Endothelial cell of umbilical vein (primary cell): ENCODE data around the gene CTSD. TPM values are rescaled to one million over a fixed set of nuclear protein-coding genes. Genes with fewer than 3 reads are reported as not detected.
"Not testable (repeated sequence)": the region's sequence is repeated elsewhere in the genome, so short reads cannot be mapped to it uniquely, and the experiment has no call there.

ENCODE experiments used
- BruUV-seq: library from RNA; stranded (reverse); fragments of 400-500 nt; replicated peaks from 2 replicates; lab custom pipeline; 2021; lab: Mats Ljungman, UMichigan
- CTCF ChIA-PET: fragments of 300-600, 350-600 bp; sonication (Branson Sonifier 250); formaldehyde crosslinking; loops from one replicate; lab custom pipeline; 2021; ENCODE audit warnings: antibody characterized with exemption, inconsistent platforms; lab: Charles Lee
- POLR2A ChIA-PET: fragments of 300-600, 350-600 bp; sonication (Branson Sonifier 250); formaldehyde crosslinking; loops from one replicate; lab custom pipeline; 2021; ENCODE audit warnings: antibody characterized with exemption, inconsistent platforms; lab: Charles Lee
- DNase-seq: peaks from one replicate; pipeline ENCODE4 v3.0.0-alpha.2; 2011; ENCODE audit warnings: low read depth, low spot score
- FAIRE-seq: peaks from 2 replicates; lab custom pipeline; 2011; peaks lifted over from hg19 to GRCh38; lab: Jason Lieb, UNC
- H2AFZ ChIP-seq: 2 replicates; pipeline ENCODE4 v1.6.0; 2012; ENCODE audit warnings: low read depth, low read length, control low read depth, inconsistent platforms
- H3K27ac ChIP-seq: 2 replicates; pipeline ENCODE4 v1.5.1; 2011; ENCODE audit warnings: low read depth, mild to moderate bottlenecking, control low read depth, low read length, moderate library complexity; ENCODE audit not compliant: insufficient read depth
- H3K27me3 ChIP-seq, 2 experiments: 2 replicates each; pipeline versions ENCODE4 v1.6.0 to v1.6.1; 2011; ENCODE audit warnings: low read length in 2 of 2, mixed read lengths in 1 of 2; ENCODE audit not compliant: control insufficient read depth in 2 of 2, insufficient read depth in 2 of 2
- H3K36me3 ChIP-seq, 2 experiments: 2 replicates in 1 of 2; 3 replicates in 1 of 2; pipeline ENCODE4 v1.5.1; 2011; ENCODE audit warnings: low read length in 2 of 2, mild to moderate bottlenecking in 1 of 2, moderate library complexity in 1 of 2; ENCODE audit not compliant: control insufficient read depth in 2 of 2, insufficient read depth in 2 of 2; ENCODE audit errors: extremely low read depth in 1 of 2
- H3K4me1 ChIP-seq: 3 replicates; pipeline ENCODE4 v1.5.1; 2011; ENCODE audit warnings: mild to moderate bottlenecking, low read length; ENCODE audit not compliant: control insufficient read depth, insufficient read depth; ENCODE audit errors: extremely low read depth
- H3K4me2 ChIP-seq: 2 replicates; pipeline ENCODE4 v1.6.1; 2011; ENCODE audit warnings: low read length, control low read depth, mixed read lengths; ENCODE audit not compliant: insufficient read depth
- H3K4me3 ChIP-seq, 3 experiments: fragments of 200-600 bp in 1 of 3; sonication (generic), shearing (Covaris generic) in 1 of 3; replicated peaks in 1 of 3; 2 replicates each; pipeline ENCODE4 v1.5.1; 2011 to 2016; ENCODE audit warnings: control low read depth in 3 of 3, low read length in 3 of 3, mild to moderate bottlenecking in 2 of 3, inconsistent platforms in 1 of 3, low read depth in 1 of 3, moderate library complexity in 1 of 3; ENCODE audit not compliant: insufficient read depth in 1 of 3
- H3K79me2 ChIP-seq: 2 replicates; pipeline ENCODE4 v1.6.0; 2012; ENCODE audit warnings: low read length, inconsistent platforms; ENCODE audit not compliant: control insufficient read depth, insufficient read depth
- H3K9ac ChIP-seq: replicated peaks from 2 replicates; pipeline ENCODE3; 2011; ENCODE audit warnings: low read length, control low read depth; ENCODE audit not compliant: insufficient read depth; ENCODE audit errors: extremely low read depth
- H3K9me1 ChIP-seq: replicated peaks from 3 replicates; pipeline ENCODE4 v1.6.0; 2011; ENCODE audit warnings: mild to moderate bottlenecking, low read length; ENCODE audit not compliant: control insufficient read depth, insufficient read depth; ENCODE audit errors: extremely low read depth
- H3K9me3 ChIP-seq: replicated peaks from 2 replicates; pipeline ENCODE4 v1.5.1; 2012; ENCODE audit warnings: low read length, inconsistent platforms; ENCODE audit not compliant: control insufficient read depth, insufficient read depth
- H4K20me1 ChIP-seq: replicated peaks from 2 replicates; pipeline ENCODE3; 2011; ENCODE audit warnings: mild to moderate bottlenecking, low read length; ENCODE audit not compliant: control insufficient read depth, insufficient read depth; ENCODE audit errors: extremely low read depth
- CTCF ChIP-seq, 2 donors: IDR thresholded peaks; 1 replicate in 1 of 2; 2 replicates in 1 of 2; pipeline ENCODE4 v1.5.1; 2011; ENCODE audit warnings: low read length in 2 of 2, mild to moderate bottlenecking in 2 of 2, moderate library complexity in 2 of 2, control low read depth in 1 of 2, inconsistent platforms in 1 of 2, low read depth in 1 of 2; ENCODE audit not compliant: insufficient read depth in 1 of 2; ENCODE audit errors: extremely low read depth in 1 of 2
- EZH2 ChIP-seq: IDR thresholded peaks from 2 replicates; pipeline ENCODE4 v1.6.1; 2012; ENCODE audit warnings: borderline replicate concordance, low read depth, mild to moderate bottlenecking, moderate library complexity, low read length, inconsistent platforms; ENCODE audit not compliant: severe bottlenecking
- FOS ChIP-seq: IDR thresholded peaks from 2 replicates; pipeline ENCODE4 v1.6.1; 2011; ENCODE audit warnings: mild to moderate bottlenecking, low read length, moderate library complexity, borderline replicate concordance; ENCODE audit not compliant: insufficient read depth
- GATA2 ChIP-seq: IDR thresholded peaks from 2 replicates; pipeline ENCODE4 v1.7.0; 2011; ENCODE audit warnings: low read depth, mild to moderate bottlenecking, moderate library complexity, mixed read lengths, low read length; ENCODE audit not compliant: insufficient read length, insufficient read depth
- JUN ChIP-seq: IDR thresholded peaks from 2 replicates; pipeline ENCODE4 v1.6.1; 2011; ENCODE audit warnings: borderline replicate concordance, low read depth; ENCODE audit not compliant: insufficient read length, insufficient read depth
- MAX ChIP-seq: IDR thresholded peaks from 2 replicates; pipeline ENCODE4 v1.6.1; 2011; ENCODE audit not compliant: insufficient read depth, insufficient read length
- MYC ChIP-seq: IDR thresholded peaks from one replicate; pipeline ENCODE4 v1.6.1; 2011; ENCODE audit warnings: mild to moderate bottlenecking, low read depth, low read length
- POLR2A ChIP-seq: IDR thresholded peaks from 2 replicates; pipeline ENCODE4 v1.6.1; 2012; ENCODE audit warnings: low read depth, mild to moderate bottlenecking, control low read depth, low read length
- POLR2AphosphoS5 ChIP-seq: IDR thresholded peaks from 2 replicates; pipeline ENCODE4 v1.6.1; 2012; ENCODE audit warnings: low read depth, mild to moderate bottlenecking, control low read depth, low read length, moderate library complexity; ENCODE audit not compliant: insufficient read depth
- dilution Hi-C: fragments of 300-500 bp; cut with MboI; formaldehyde crosslinking; loops from one replicate; pipeline ENCODE4 v1.15.0; 2019; ENCODE audit warnings: low sequenced_read_pairs; ENCODE audit not compliant: extremely low pct_ligation_motif_present
- intact Hi-C: fragments of 100-400 bp; cut with micrococcal nuclease; formaldehyde crosslinking; loops from one replicate; pipeline ENCODE4 v1.10.0; 2022
- polyA plus RNA-seq, 4 experiments: library from polyadenylated mRNA; depleted of rRNA in 3 of 4; stranded (reverse) in 3 of 4; unstranded in 1 of 4; fragments of >200 nt; gene quantifications; 2 replicates each; pipeline versions ENCODE4 v1.2.1 to v1.2.3, GENCODE V29; 2011 to 2012; ENCODE audit warnings: missing spikeins in 1 of 4
- total RNA-seq: library from RNA; stranded (reverse); gene quantifications from 2 replicates; pipeline ENCODE4 v1.2.3, GENCODE V29; 2021

CTSD gene
- total and polyA plus RNA-seq, 2 donors (not counting 3 experiments of a cell fraction or from before 2014, with no cell fraction given) = 215 to 248 TPM

GRCh38 chr11:1805525-1805924, 41.8 kb upstream of the CTSD start:
- no peaks in the 10 kb centered on the region for H3K36me3 ChIP-seq
- no peak for FAIRE-seq
- no peaks in the 10 kb centered on the region for H3K79me2 ChIP-seq
- ChIA-PET POLR2A (no interaction called here), CTCF (interaction anchor here (1.0 to 3.0 kb wide), 4 partner anchors 27 to 210 kb away, joined by 3 to 14 read pairs (median 7); no protein-coding TSS in a partner anchor)
- intact Hi-C loops (no loop called here), dilution Hi-C loops (no loop called here)
- H3K9ac ChIP-seq = no peak overlapping the region
- H4K20me1 ChIP-seq = no peaks in the 10 kb centered on the region
- no peak overlapping the region for H2AFZ ChIP-seq
- H3K4me1 ChIP-seq = no peaks in the 10 kb centered on the region
- no peaks in the 10 kb centered on the region for H3K9me3 ChIP-seq
- no peak overlapping the region for H3K4me2 ChIP-seq
- no TSS peak for BruUV-seq
- H3K4me3 ChIP-seq = no peak overlapping the region
- no peak for TF ChIP-seq GATA2
- no peak for TF ChIP-seq POLR2A
- TF ChIP-seq MAX = no peak
- TF ChIP-seq JUN = no peak
- no peak for TF ChIP-seq EZH2
- no peak for TF ChIP-seq POLR2AphosphoS5
- TF ChIP-seq MYC = no peak
- TF ChIP-seq FOS = no peak
- no peak for TF ChIP-seq CTCF (IDR thresholded peaks at IDR 0.05; ENCODE audit: extremely low read depth in 1 of 2, insufficient read depth in 1 of 2, low read depth in 1 of 2, low read length in 2 of 2)
- H3K27me3 ChIP-seq = peaks cover 0 to 1% of the 10 kb centered on the region in 2 experiments
- no peak overlapping the region for H3K27ac ChIP-seq
- no peak for DNase-seq
- no peaks in the 10 kb centered on the region for H3K9me1 ChIP-seq

GRCh38 chr11:1803835-1804519, 40.2 kb upstream of the CTSD start:
- H3K9me1 ChIP-seq, H3K36me3 ChIP-seq, intact Hi-C loops, H3K9me3 ChIP-seq, H3K9ac ChIP-seq, H4K20me1 ChIP-seq, BruUV-seq, H3K27me3 ChIP-seq, dilution Hi-C loops, H3K79me2 ChIP-seq, H3K4me1 ChIP-seq, DNase-seq, H2AFZ ChIP-seq, H3K4me3 ChIP-seq, FAIRE-seq, POLR2A ChIA-PET, H3K27ac ChIP-seq, H3K4me2 ChIP-seq: not testable (repeated sequence)
- CTCF ChIA-PET = interaction anchor here (0.6 to 3.0 kb wide), 3 partner anchors 78 to 152 kb away, joined by 3 to 14 read pairs (median 3); no protein-coding TSS in a partner anchor
